ENCODE measurements around the gene WDR83. TPM values are rescaled to one million over a fixed set of nuclear protein-coding genes. Genes with fewer than 3 reads are reported as not detected.

WDR83 gene
- total RNA-seq, 2 donors from 2014 or later: 18.8 to 26.2 TPM

GRCh38 chr19:12623361-12624031 lies 43.1 kb upstream of the WDR83 start:
- Histone ChIP-seq H3K27me3 (ENCODE audit: control insufficient read depth, insufficient read depth, low read length, poor library complexity, severe bottlenecking) (no peaks in the 10 kb centered on the region), H3K4me3 (ENCODE audit: low read length) (peak overlapping the region; percentile 19), H3K27ac (ENCODE audit: low read depth, low read length) (no peak overlapping the region), H3K9ac (ENCODE audit: extremely low read depth, low read length, poor library complexity, severe bottlenecking) (no peak overlapping the region), H3K36me3 (ENCODE audit: control insufficient read depth, insufficient read depth, low read length) (peaks cover 67% of the 10 kb centered on the region), H3K4me1 (ENCODE audit: control insufficient read depth, insufficient read depth, low read length) (peaks cover 4% of the 10 kb centered on the region), H3K9me3 (ENCODE audit: control insufficient read depth, low read length) (peaks cover 69% of the 10 kb centered on the region)
- peaks cover 86% of the 10 kb centered on the region for H3K9me3 Mint-ChIP-seq
- TF ChIP-seq CTCF (conservative IDR thresholded peaks at IDR 0.05): no peak
- H3K27me3 Mint-ChIP-seq (ENCODE audit: insufficient read depth): no peaks in the 10 kb centered on the region
- peaks cover 77% of the 10 kb centered on the region for H3K36me3 Mint-ChIP-seq (ENCODE audit: low read depth)
- no peak for DNase-seq
- H3K27ac Mint-ChIP-seq: no peak overlapping the region
- no peak overlapping the region for H3K4me3 Mint-ChIP-seq
- H3K4me1 Mint-ChIP-seq: no peaks in the 10 kb centered on the region
- 94 to 95% methylated on average over 4 of the region's 4 CpGs for WGBS, 2 experiments (ENCODE audit: insufficient coverage in 1 of 2, insufficient read length in 1 of 2)

DNA sequence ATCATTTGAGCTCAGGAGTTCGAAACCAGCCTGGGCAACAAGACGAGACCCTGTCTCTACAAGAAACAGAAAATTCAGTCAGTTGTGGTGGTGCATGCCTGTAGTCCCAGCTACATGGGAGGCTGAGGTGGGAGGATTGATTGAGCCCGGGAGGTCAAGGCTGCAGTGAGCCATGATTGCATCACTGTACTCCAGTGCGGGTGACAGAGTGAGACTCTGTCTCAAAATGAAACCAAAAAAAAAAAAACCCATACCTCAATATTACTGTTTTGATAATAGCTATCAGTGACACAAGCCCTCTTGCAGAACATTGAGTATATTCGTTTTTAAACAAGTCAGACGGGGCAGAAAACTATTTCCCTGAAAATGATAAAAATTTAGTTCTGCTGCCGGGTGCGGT lies 39.6 kb upstream of the WDR83 start:
- Mint-ChIP-seq H3K27me3 (ENCODE audit: insufficient read depth) (no peaks in the 10 kb centered on the region), H3K27ac (no peak overlapping the region), H3K9me3 (peaks cover 95% of the 10 kb centered on the region), H3K4me3 (no peak overlapping the region), H3K4me1 (no peaks in the 10 kb centered on the region), H3K36me3 (ENCODE audit: low read depth) (peaks cover 90% of the 10 kb centered on the region)
- WGBS, 2 experiments (ENCODE audit: insufficient coverage in 1 of 2, insufficient read length in 1 of 2): 96 to 100% methylated on average over 7 to 8 of the region's 8 CpGs
- peaks cover 94% of the 10 kb centered on the region for H3K9me3 ChIP-seq (ENCODE audit: control insufficient read depth, low read length)
- no peaks in the 10 kb centered on the region for H3K27me3 ChIP-seq (ENCODE audit: control insufficient read depth, insufficient read depth, low read length, poor library complexity, severe bottlenecking)
- peak overlapping the region; percentile 56 for H3K4me3 ChIP-seq (ENCODE audit: low read length)
- no peak for DNase-seq
- H3K27ac ChIP-seq (ENCODE audit: low read depth, low read length): no peak overlapping the region
- peaks cover 86% of the 10 kb centered on the region for H3K36me3 ChIP-seq (ENCODE audit: control insufficient read depth, insufficient read depth, low read length)
- no peaks in the 10 kb centered on the region for H3K4me1 ChIP-seq (ENCODE audit: control insufficient read depth, insufficient read depth, low read length)
- TF ChIP-seq CTCF (conservative IDR thresholded peaks at IDR 0.05): no peak
- H3K9ac ChIP-seq (ENCODE audit: extremely low read depth, low read length, poor library complexity, severe bottlenecking): no peak overlapping the region

DNA sequence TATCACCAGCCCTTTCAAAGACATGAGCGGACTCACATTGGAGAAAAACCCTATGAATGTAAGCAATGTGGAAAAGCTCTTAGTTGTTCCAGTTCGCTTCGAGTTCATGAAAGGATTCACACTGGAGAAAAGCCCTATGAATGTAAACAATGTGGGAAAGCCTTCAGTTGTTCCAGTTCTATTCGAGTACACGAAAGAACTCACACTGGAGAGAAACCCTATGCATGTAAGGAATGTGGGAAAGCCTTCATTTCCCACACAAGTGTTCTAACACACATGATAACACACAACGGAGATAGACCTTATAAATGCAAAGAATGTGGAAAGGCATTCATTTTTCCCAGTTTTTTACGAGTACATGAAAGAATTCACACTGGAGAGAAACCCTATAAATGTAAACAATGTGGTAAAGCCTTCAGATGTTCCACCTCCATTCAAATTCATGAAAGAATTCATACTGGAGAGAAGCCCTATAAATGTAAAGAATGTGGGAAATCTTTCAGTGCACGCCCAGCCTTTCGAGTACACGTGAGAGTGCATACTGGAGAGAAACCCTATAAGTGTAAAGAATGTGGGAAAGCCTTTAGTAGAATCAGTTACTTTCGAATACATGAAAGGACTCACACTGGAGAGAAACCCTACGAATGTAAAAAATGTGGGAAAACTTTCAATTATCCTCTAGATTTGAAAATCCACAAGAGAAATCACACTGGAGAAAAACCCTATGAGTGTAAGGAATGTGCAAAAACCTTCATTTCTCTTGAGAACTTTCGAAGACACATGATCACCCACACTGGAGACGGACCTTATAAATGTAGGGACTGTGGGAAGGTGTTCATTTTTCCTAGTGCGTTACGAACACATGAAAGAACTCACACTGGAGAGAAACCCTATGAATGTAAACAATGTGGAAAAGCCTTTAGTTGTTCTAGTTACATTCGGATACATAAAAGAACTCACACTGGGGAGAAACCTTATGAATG lies 38.3 kb upstream of the WDR83 start:
- H3K9me3 ChIP-seq (ENCODE audit: control insufficient read depth, low read length): peaks cover 84% of the 10 kb centered on the region
- no peak for TF ChIP-seq CTCF (conservative IDR thresholded peaks at IDR 0.05)
- Mint-ChIP-seq H3K27me3 (ENCODE audit: insufficient read depth) (no peaks in the 10 kb centered on the region), H3K9me3 (peaks cover 86% of the 10 kb centered on the region), H3K4me3 (no peak overlapping the region), H3K4me1 (no peaks in the 10 kb centered on the region), H3K27ac (no peak overlapping the region), H3K36me3 (ENCODE audit: low read depth) (peaks cover 85% of the 10 kb centered on the region)
- H3K4me3 ChIP-seq (ENCODE audit: low read length): peak overlapping the region; percentile 56
- DNase-seq: no peak
- H3K27me3 ChIP-seq (ENCODE audit: control insufficient read depth, insufficient read depth, low read length, poor library complexity, severe bottlenecking): no peaks in the 10 kb centered on the region
- no peak overlapping the region for H3K27ac ChIP-seq (ENCODE audit: low read depth, low read length)
- WGBS, 2 experiments (ENCODE audit: insufficient coverage in 1 of 2, insufficient read length in 1 of 2): 96 to 97% methylated on average over 16 to 17 of the region's 17 CpGs
- H3K9ac ChIP-seq (ENCODE audit: extremely low read depth, low read length, poor library complexity, severe bottlenecking): no peak overlapping the region
- H3K36me3 ChIP-seq (ENCODE audit: control insufficient read depth, insufficient read depth, low read length): peaks cover 79% of the 10 kb centered on the region
- no peaks in the 10 kb centered on the region for H3K4me1 ChIP-seq (ENCODE audit: control insufficient read depth, insufficient read depth, low read length)

Data from endodermal cell (in vitro differentiated cells).